Suppressor macrophage treated with lipopolysaccharide for 1 hour (primary cell): Measurements from ENCODE around the gene SH3GL3.

ENCODE experiments used
- DNase-seq, 3 donors: peaks; one replicate each; pipeline ENCODE4 v3.0.0-alpha.2; 2020 to 2022

Gene SH3GL3

GRCh38 chr15:83631534-83631933 is 184.4 kb downstream of the SH3GL3 start:
- no peak for DNase-seq

GRCh38 chr15:83643201-83643600 is 196.1 kb downstream of the SH3GL3 start:
- DNase-seq = no peak

- no peak for DNase-seq
These were observed 197.3 kb downstream of the SH3GL3 start for GRCh38 chr15:83644439-83644838.

- DNase-seq = no peak
These were observed 203.7 kb downstream of the SH3GL3 start for GRCh38 chr15:83650831-83651230.

GRCh38 chr15:83651541-83651940 is 204.4 kb downstream of the SH3GL3 start:
- DNase-seq = no peak

GRCh38 chr15:83652626-83653204 is 205.6 kb downstream of the SH3GL3 start:
- no peak for DNase-seq

GRCh38 chr15:83653288-83653638 is 206.1 kb downstream of the SH3GL3 start:
- DNase-seq = no peak

GRCh38 chr15:83653639-83654378 is 206.7 kb downstream of the SH3GL3 start, which contains the start of gene ADAMTSL3:
Gene ADAMTSL3 (plus strand): TSS chr15:83654123. CDS start chr15:83655762, 1,639 bp downstream.
- no peak for DNase-seq

- DNase-seq = no peak
These were observed 207.5 kb downstream of the SH3GL3 start for GRCh38 chr15:83654379-83655236.

- no peak for DNase-seq
These were observed 208.1 kb downstream of the SH3GL3 start for GRCh38 chr15:83655237-83655616.

- no peak for DNase-seq
These were observed 209.1 kb downstream of the SH3GL3 start for GRCh38 chr15:83656192-83656591.

GRCh38 chr15:83656943-83657528 is 209.9 kb downstream of the SH3GL3 start:
- no peak for DNase-seq

GRCh38 chr15:83657549-83657948 is 210.4 kb downstream of the SH3GL3 start:
- DNase-seq = no peak

GRCh38 chr15:83658430-83659416 is 211.6 kb downstream of the SH3GL3 start:
- no peak for DNase-seq

GRCh38 chr15:83659417-83659812 is 212.3 kb downstream of the SH3GL3 start:
- DNase-seq = no peak

- DNase-seq = no peak
These were observed 218.3 kb downstream of the SH3GL3 start for GRCh38 chr15:83665480-83665879.
